CD4-positive, alpha-beta T cell (primary cell): ENCODE results near the gene BICDL1. TPM values are rescaled to one million over a fixed set of nuclear protein-coding genes. Genes with fewer than 3 reads are reported as not detected.
A peak's percentile ranks its signal among the peaks of the same experiment; 100 is the strongest.

ENCODE experiments used
- ATAC-seq: fragments of 200-7000 bp; cut with Tn5 transposase; one replicate; pipeline ENCODE4 v1.10.0; 2022; ENCODE audit warnings: mild to moderate bottlenecking; ENCODE audit not compliant: poor library complexity
- CTCF ChIA-PET: fragments of 350-600 bp; sonication (Branson Sonifier 250); formaldehyde crosslinking; loops from one replicate; lab custom pipeline; 2021; ENCODE audit warnings: antibody characterized with exemption, inconsistent platforms; lab: Charles Lee
- POLR2A ChIA-PET: fragments of 350-600 bp; sonication (Branson Sonifier 250); formaldehyde crosslinking; loops from one replicate; lab custom pipeline; 2021; ENCODE audit warnings: antibody characterized with exemption, inconsistent platforms; lab: Charles Lee
- DNase-seq, 14 experiments: peaks; one replicate each; pipeline ENCODE4 v3.0.0-alpha.2; 2013 to 2020; ENCODE audit warnings: mixed read lengths in 2 of 14
- H3K27ac ChIP-seq, 2 donors: one replicate each; pipeline versions ENCODE4 v1.5.1 to v1.7.0; 2013; ENCODE audit warnings: low read length in 2 of 2, low read depth in 1 of 2, mild to moderate bottlenecking in 1 of 2
- H3K27me3 ChIP-seq, 2 experiments: 1 replicate in 1 of 2; 2 replicates in 1 of 2; pipeline versions ENCODE4 v1.6.1 to v1.7.0; 2013; ENCODE audit warnings: low read length in 2 of 2, control low read depth in 1 of 2, mild to moderate bottlenecking in 1 of 2, moderate library complexity in 1 of 2; ENCODE audit not compliant: insufficient read depth in 2 of 2, control insufficient read depth in 1 of 2
- H3K36me3 ChIP-seq: one replicate; pipeline ENCODE4 v1.6.1; 2013; ENCODE audit warnings: low read length, control low read depth; ENCODE audit not compliant: insufficient read depth
- H3K4me1 ChIP-seq: one replicate; pipeline ENCODE4 v1.6.1; 2013; ENCODE audit warnings: low read length, control low read depth; ENCODE audit not compliant: insufficient read depth
- H3K4me3 ChIP-seq: one replicate; pipeline ENCODE4 v1.5.1; 2013; ENCODE audit warnings: mild to moderate bottlenecking, low read length, moderate library complexity
- H3K9me3 ChIP-seq, 2 experiments: 1 replicate in 1 of 2; 2 replicates in 1 of 2; pipeline versions ENCODE4 v1.6.1 to v1.7.0; 2013; ENCODE audit warnings: low read length in 2 of 2, mild to moderate bottlenecking in 2 of 2, control low read depth in 1 of 2, moderate library complexity in 1 of 2; ENCODE audit not compliant: control insufficient read depth in 1 of 2, insufficient read depth in 1 of 2
- H3K27ac Mint-ChIP-seq: one replicate; pipeline ENCODE4 v1.8.0; 2020; ENCODE audit warnings: mixed read lengths
- H3K27me3 Mint-ChIP-seq: one replicate; pipeline ENCODE4 v1.8.0; 2021; ENCODE audit warnings: mixed read lengths
- H3K36me3 Mint-ChIP-seq: one replicate; pipeline ENCODE4 v1.8.0; 2021; ENCODE audit warnings: low read depth, mixed read lengths
- H3K4me1 Mint-ChIP-seq: one replicate; pipeline ENCODE4 v1.8.0; 2021; ENCODE audit warnings: low read depth, mixed read lengths
- H3K4me3 Mint-ChIP-seq: one replicate; pipeline ENCODE4 v1.8.0; 2020; ENCODE audit warnings: mild to moderate bottlenecking, mixed read lengths
- H3K9me3 Mint-ChIP-seq: one replicate; pipeline ENCODE4 v1.8.0; 2020; ENCODE audit warnings: mixed read lengths
- CTCF ChIP-seq: fragments of 200-600 bp; IDR thresholded peaks from one replicate; pipeline ENCODE4 v1.8.0; 2022; ENCODE audit warnings: antibody characterized with exemption, mild to moderate bottlenecking
- intact Hi-C, 2 experiments: fragments of 100-400 bp; cut with DNase I in 1 of 2; cut with micrococcal nuclease in 1 of 2; formaldehyde crosslinking; loops; one replicate each; pipeline versions ENCODE4 v1.15.1 to v1.9.0; 2023 to 2025; cut with DNase I, micrococcal nuclease
- total RNA-seq, 174 experiments: library from RNA in 2 of 174; stranded (reverse) in 2 of 174; gene quantifications; one replicate each; pipeline ENCODE4 v1.2.3 and lab custom pipeline; 2021 to 2026

Gene BICDL1
- total RNA-seq, 2 experiments from 2014 or later, result 143 to 146 TPM

- H3K36me3 Mint-ChIP-seq, result peaks cover 44% of the 10 kb centered on the region
- no peak for DNase-seq
- H3K4me3 Mint-ChIP-seq, result no peak overlapping the region
- Histone ChIP-seq H3K27ac (no peak overlapping the region), H3K36me3 (peaks cover 43% of the 10 kb centered on the region), H3K4me3 (no peak overlapping the region), H3K27me3 (no peaks in the 10 kb centered on the region), H3K9me3 (no peaks in the 10 kb centered on the region), H3K4me1 (peaks cover 14% of the 10 kb centered on the region)
- CTCF ChIA-PET, result no interaction called here
- H3K27me3 Mint-ChIP-seq, result no peaks in the 10 kb centered on the region
- no peaks in the 10 kb centered on the region for H3K9me3 Mint-ChIP-seq
- H3K27ac Mint-ChIP-seq, result peak overlapping the region; percentile 17
- POLR2A ChIA-PET, result no interaction called here
- intact Hi-C loops, result loop anchor here (5.0 kb wide), 3 partner anchors 42 to 422 kb away; partner anchors contain the start of gene PRKAB1 (in 1 of the 2)
- no peak for ATAC-seq
- H3K4me1 Mint-ChIP-seq, result peaks cover 18% of the 10 kb centered on the region
- TF ChIP-seq CTCF, result no peak
Observed at GRCh38 chr12:120089105-120089504, 100.1 kb downstream of the BICDL1 start.

GRCh38 chr12:120089796-120090195, 100.8 kb downstream of the BICDL1 start:
- ATAC-seq (no peak), DNase-seq (no peak)
- POLR2A ChIA-PET, result interaction anchor here (1.2 kb wide), 1 partner anchor 11 kb away, joined by 3 read pairs; no protein-coding TSS in a partner anchor
- no peaks in the 10 kb centered on the region for H3K9me3 ChIP-seq
- H3K4me3 Mint-ChIP-seq, result no peak overlapping the region
- H3K27me3 ChIP-seq, result no peaks in the 10 kb centered on the region
- peaks cover 40% of the 10 kb centered on the region for H3K36me3 Mint-ChIP-seq
- CTCF ChIA-PET, result no interaction called here
- no peaks in the 10 kb centered on the region for H3K27me3 Mint-ChIP-seq
- intact Hi-C loops, result loop anchor here (5.0 kb wide), 3 partner anchors 42 to 422 kb away; partner anchors contain the start of gene PRKAB1 (in 1 of the 2)
- TF ChIP-seq CTCF, result no peak
- peaks cover 45% of the 10 kb centered on the region for H3K36me3 ChIP-seq
- H3K4me1 Mint-ChIP-seq, result peaks cover 18% of the 10 kb centered on the region
- no peak overlapping the region for H3K27ac ChIP-seq
- no peak overlapping the region for H3K4me3 ChIP-seq
- H3K9me3 Mint-ChIP-seq, result no peaks in the 10 kb centered on the region
- no peak overlapping the region for H3K27ac Mint-ChIP-seq
- peaks cover 14% of the 10 kb centered on the region for H3K4me1 ChIP-seq

- DNase-seq, result no peak
- Histone ChIP-seq H3K27me3 (no peaks in the 10 kb centered on the region), H3K9me3 (no peaks in the 10 kb centered on the region), H3K4me3 (no peak overlapping the region), H3K27ac (no peak overlapping the region), H3K4me1 (peaks cover 14% of the 10 kb centered on the region), H3K36me3 (peaks cover 44% of the 10 kb centered on the region)
- Mint-ChIP-seq H3K4me3 (no peak overlapping the region), H3K4me1 (peaks cover 18% of the 10 kb centered on the region), H3K27me3 (no peaks in the 10 kb centered on the region), H3K36me3 (peaks cover 38% of the 10 kb centered on the region), H3K27ac (no peak overlapping the region), H3K9me3 (no peaks in the 10 kb centered on the region)
- POLR2A ChIA-PET, result interaction anchor here (1.2 kb wide), 1 partner anchor 11 kb away, joined by 3 read pairs; no protein-coding TSS in a partner anchor
- no peak for TF ChIP-seq CTCF
- ATAC-seq, result no peak
- intact Hi-C loops, result no loop called here
- CTCF ChIA-PET, result no interaction called here
Observed at GRCh38 chr12:120090206-120090605, 101.2 kb downstream of the BICDL1 start.
